Stimulated activated CD8-positive, alpha-beta memory T cell treated with anti-CD3 and anti-CD28 coated beads, Interleukin-12 subunit alpha, Interleukin-12 subunit beta, amount 100 ng/mL, for 4 hours (primary cell): Measurements from ENCODE around the gene SLITRK1.

Experiments used
- DNase-seq: peaks from one replicate; pipeline ENCODE4 v3.0.0-alpha.2; 2020; ENCODE audit warnings: low read depth

SLITRK1 gene

GRCh38 chr13:83881917-83882605 lies at the start of gene SLITRK1:
Gene SLITRK1 (minus strand): TSS chr13:83882474. CDS start chr13:83881507, 967 bp downstream.
- DNase-seq, result no peak

GRCh38 chr13:83929157-83929556 lies 46.9 kb upstream of the SLITRK1 start:
- no peak for DNase-seq

GRCh38 chr13:83919775-83920174 lies 37.5 kb upstream of the SLITRK1 start:
- no peak for DNase-seq

GRCh38 chr13:83914368-83914767 lies 32.1 kb upstream of the SLITRK1 start:
- no peak for DNase-seq

- no peak for DNase-seq
These were observed 25.1 kb upstream of the SLITRK1 start for GRCh38 chr13:83907196-83907989.

GRCh38 chr13:83906240-83906820 lies 24.1 kb upstream of the SLITRK1 start:
- no peak for DNase-seq

- DNase-seq, result no peak
These were observed 23.4 kb upstream of the SLITRK1 start for GRCh38 chr13:83905641-83906040.

- DNase-seq, result no peak
These were observed 13.8 kb upstream of the SLITRK1 start for GRCh38 chr13:83895994-83896580.

- no peak for DNase-seq
These were observed 8.1 kb upstream of the SLITRK1 start for GRCh38 chr13:83890358-83890757.

GRCh38 chr13:83884141-83884540 lies 1.9 kb upstream of the SLITRK1 start:
- no peak for DNase-seq

GRCh38 chr13:83883061-83883523 lies 818 bp upstream of the SLITRK1 start:
- DNase-seq, result no peak

GRCh38 chr13:83882606-83882959 lies 309 bp upstream of the SLITRK1 start:
- no peak for DNase-seq

- no peak for DNase-seq
These were observed 1.1 kb downstream of the SLITRK1 start for GRCh38 chr13:83881140-83881684.

GRCh38 chr13:83880275-83881139 lies 1.8 kb downstream of the SLITRK1 start:
- no peak for DNase-seq

- no peak for DNase-seq
These were observed 2.7 kb downstream of the SLITRK1 start for GRCh38 chr13:83879431-83880171.

- DNase-seq, result no peak
These were observed 3.4 kb downstream of the SLITRK1 start for GRCh38 chr13:83878691-83879430.

GRCh38 chr13:83877651-83878355 lies 4.5 kb downstream of the SLITRK1 start:
- DNase-seq, result no peak

GRCh38 chr13:83876546-83876945 lies 5.7 kb downstream of the SLITRK1 start:
- no peak for DNase-seq

GRCh38 chr13:83867708-83868107 lies 14.6 kb downstream of the SLITRK1 start:
- no peak for DNase-seq
